ENCODE measurements around the gene APBB2. TPM values are rescaled to one million over a fixed set of nuclear protein-coding genes. Genes with fewer than 3 reads are reported as not detected.
"Not testable (repeated sequence)": the region's sequence is repeated elsewhere in the genome, so short reads cannot be mapped to it uniquely, and the experiment has no call there.

APBB2 gene
- polyA plus RNA-seq, 3 donors from 2014 or later: not detected

DNA sequence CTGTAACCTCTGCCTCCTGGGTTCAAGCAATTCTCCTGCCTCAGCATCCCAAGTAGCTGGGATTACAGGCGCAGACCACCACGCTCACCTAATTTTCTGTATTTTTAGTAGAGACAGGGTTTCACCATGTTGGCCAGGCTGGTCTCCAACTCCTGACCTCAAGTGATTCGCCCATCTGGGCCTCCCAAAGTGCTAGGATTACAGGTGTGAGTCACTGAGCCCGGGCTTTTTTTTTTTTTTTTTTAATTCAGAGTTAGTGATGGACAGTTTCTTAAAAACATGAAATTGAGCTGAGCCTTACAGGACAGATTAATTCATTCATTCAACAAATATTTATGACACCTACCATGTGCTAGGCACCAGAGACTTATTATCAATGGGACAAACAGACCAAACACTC, 313.8 kb downstream of the APBB2 start:
- H3K4me3 Mint-ChIP-seq; H3K9me3 Mint-ChIP-seq; H3K27me3 Mint-ChIP-seq (ENCODE audit: low read depth in 3 of 3); H3K4me1 Mint-ChIP-seq; H3K27ac Mint-ChIP-seq; H3K36me3 Mint-ChIP-seq; DNase-seq: not testable (repeated sequence)

DNA sequence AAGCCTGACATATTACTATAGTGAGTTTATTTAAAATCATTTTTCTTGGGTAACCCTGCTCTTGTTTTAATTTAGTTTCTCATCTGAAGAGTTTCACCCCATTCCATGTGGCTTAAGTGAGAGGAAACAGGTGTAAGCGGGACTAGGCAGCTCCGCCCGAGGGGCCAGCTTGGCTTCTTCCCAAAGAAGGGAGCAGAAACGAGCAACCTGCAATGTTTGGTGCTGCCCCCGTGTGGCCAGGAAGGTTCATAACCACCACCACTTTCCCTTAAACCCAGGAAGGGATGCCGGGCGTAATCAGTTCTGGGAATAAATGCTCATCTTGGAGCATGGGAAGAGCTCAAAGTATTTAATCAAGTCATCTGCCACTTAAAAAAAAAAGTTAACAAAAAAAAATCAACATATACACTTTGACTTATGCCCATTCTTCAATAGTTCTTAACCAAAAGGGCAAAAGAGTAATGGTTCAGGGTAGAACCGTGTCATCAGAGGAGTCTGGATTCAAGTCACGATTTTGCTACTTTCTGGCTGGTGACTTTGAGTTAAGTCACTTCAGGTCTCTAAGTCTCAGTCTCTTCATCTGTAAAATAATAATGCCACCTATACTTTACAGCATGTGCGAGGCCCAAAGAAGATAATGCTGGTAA, 316.7 kb downstream of the APBB2 start:
- peak overlapping the region in 3 of 5 donors; percentile 33 to 46 (median 45) for H3K4me3 Mint-ChIP-seq
- H3K36me3 Mint-ChIP-seq: no peaks in the 10 kb centered on the region
- H3K4me1 Mint-ChIP-seq: peaks cover 2 to 5% of the 10 kb centered on the region in 2 donors
- H3K27me3 Mint-ChIP-seq (ENCODE audit: low read depth in 3 of 3): peaks cover 0 to 10% (median 0%) of the 10 kb centered on the region in 3 donors
- H3K9me3 Mint-ChIP-seq: no peaks in the 10 kb centered on the region
- H3K27ac Mint-ChIP-seq: no peak overlapping the region
- DNase-seq: peak; percentile 12 to 22 (median 22)

DNA sequence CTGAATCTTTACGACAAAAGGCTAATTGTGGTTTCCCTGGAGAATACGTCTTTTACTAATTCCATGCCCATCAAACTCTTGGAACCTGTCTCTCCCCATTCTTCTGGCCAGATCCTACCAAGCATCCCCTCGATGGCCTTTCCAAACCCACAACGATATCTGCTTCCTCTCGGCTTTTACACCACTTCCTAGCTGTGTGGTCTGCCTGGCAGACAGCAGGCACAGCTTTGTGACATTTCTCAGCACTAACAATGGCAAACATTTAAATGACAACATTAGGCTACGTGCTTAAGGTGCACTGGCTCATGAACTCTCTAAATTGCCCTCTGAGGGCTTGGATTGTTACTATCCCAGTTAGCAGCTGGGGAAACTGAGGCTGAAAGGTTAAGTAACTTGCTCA, 323.6 kb downstream of the APBB2 start:
- peaks cover 3 to 5% (median 4%) of the 10 kb centered on the region in 3 donors for H3K27me3 Mint-ChIP-seq (ENCODE audit: low read depth in 3 of 3)
- no peaks in the 10 kb centered on the region for H3K4me1 Mint-ChIP-seq
- DNase-seq: no peak
- no peaks in the 10 kb centered on the region for H3K36me3 Mint-ChIP-seq
- no peaks in the 10 kb centered on the region for H3K9me3 Mint-ChIP-seq
- no peak overlapping the region for H3K4me3 Mint-ChIP-seq
- H3K27ac Mint-ChIP-seq: no peak overlapping the region

DNA sequence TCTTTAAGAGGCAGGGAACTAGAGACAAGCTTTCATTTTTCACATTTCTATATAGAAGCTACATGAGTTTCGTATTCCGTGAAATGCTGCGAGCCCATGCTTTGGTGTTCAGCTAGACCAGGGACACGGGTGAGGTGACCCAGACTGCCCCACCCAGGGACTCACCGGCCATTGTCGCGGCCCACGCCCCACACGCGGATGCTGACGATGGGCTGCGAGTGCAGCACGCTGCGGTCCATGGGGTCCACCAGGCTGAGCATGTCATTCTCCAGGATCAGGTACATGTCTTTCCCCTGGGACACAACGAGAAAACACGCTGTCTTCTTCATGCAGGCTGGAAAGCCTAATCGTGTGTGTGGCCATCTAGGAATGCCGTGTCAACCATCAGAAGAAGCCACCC, 324.1 kb downstream of the APBB2 start:
- no peak for DNase-seq
- Mint-ChIP-seq H3K27me3 (ENCODE audit: low read depth in 3 of 3) (peaks cover 3 to 5% (median 4%) of the 10 kb centered on the region in 3 donors), H3K36me3 (no peaks in the 10 kb centered on the region), H3K9me3 (no peaks in the 10 kb centered on the region), H3K4me3 (no peak overlapping the region), H3K4me1 (no peaks in the 10 kb centered on the region), H3K27ac (no peak overlapping the region)

DNA sequence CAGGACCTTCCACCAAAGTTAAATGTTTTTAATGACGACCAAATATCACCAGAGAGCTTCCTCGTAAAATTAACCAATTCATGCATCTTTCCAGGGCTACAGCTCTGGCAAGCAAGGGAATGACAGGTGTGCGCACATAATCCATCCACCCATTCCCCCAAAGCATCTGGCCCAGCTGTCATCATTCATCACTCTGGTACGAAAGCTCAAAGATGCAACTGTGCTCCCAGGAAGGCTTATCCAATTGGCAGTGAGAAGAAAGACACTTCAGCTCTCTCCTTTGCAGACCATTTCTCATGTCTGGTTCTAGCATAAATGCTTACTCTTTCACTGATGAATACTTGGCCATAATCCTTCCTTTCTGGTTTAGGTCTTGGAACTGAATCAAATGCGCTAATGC, 325.4 kb downstream of the APBB2 start:
- H3K27me3 Mint-ChIP-seq (ENCODE audit: low read depth in 3 of 3): peaks cover 2 to 5% (median 5%) of the 10 kb centered on the region in 3 donors
- peaks cover 0 to under 1% (median 0%) of the 10 kb centered on the region in 6 donors for H3K9me3 Mint-ChIP-seq
- H3K36me3 Mint-ChIP-seq: no peaks in the 10 kb centered on the region
- H3K4me3 Mint-ChIP-seq: no peak overlapping the region
- DNase-seq: no peak
- no peak overlapping the region for H3K27ac Mint-ChIP-seq
- H3K4me1 Mint-ChIP-seq: no peaks in the 10 kb centered on the region

DNA sequence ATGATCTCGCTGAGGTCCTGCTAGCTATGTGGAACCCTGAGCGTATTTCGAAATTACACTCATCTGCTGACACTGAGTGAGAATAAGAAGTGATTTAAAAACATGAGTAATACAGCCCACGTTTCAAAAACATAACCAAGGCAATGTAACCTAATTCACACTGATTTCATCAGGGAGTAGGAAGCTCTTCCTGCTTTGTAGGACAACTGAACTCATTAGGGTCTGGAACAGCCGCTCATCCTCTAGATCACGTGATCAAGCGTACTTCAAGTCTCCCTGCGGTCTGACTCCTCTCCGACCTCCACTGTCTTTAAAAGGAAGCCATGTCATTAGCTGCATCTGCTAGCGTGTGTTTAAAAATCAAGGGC, 326.6 kb downstream of the APBB2 start:
- H3K4me1 Mint-ChIP-seq: no peaks in the 10 kb centered on the region
- peaks cover 0 to 1% (median 0%) of the 10 kb centered on the region in 6 donors for H3K9me3 Mint-ChIP-seq

DNA sequence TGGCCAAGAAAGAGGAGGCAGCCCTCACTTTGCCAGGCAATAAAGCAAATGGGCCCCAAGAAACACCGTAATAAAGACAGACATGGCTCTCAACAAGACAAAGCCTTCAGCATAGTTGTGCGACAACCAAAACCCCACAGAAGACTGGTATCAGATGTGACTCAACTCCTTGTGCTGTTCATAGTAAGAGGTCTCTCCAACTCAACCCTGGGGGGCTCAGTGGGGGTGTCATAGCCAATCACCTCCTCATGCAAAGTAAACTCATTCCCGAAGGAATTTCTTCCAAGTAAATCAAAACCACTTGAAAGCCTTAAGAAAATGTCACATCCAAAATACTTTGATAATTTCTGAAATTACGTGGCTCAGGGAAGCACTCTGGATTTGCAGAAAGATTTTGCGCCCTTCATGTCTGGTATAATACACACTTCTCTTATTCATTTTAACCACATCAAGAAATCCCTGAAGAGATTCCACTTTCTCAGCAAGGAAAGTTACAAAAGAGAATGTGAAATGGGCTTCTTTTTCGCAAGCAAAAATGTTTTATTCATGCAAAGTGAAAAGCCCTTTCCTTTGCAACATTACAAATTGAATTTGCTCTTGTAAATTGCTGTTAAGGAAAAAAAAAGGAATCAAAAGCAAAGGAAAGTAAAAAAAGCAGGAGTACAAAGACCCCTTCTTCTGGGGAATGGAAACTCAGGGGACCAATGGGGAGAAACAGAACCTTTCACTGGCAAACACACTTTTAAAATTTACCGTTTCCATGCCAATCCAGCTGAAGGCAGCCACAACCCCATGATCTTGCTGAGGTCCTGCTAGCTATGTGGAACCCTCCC, 327.2 kb downstream of the APBB2 start:
- Mint-ChIP-seq H3K4me3 (no peak overlapping the region), H3K27ac (no peak overlapping the region), H3K27me3 (ENCODE audit: low read depth in 3 of 3) (peaks cover 5% of the 10 kb centered on the region in 3 donors), H3K4me1 (no peaks in the 10 kb centered on the region), H3K9me3 (peaks cover 0 to 1% (median 0%) of the 10 kb centered on the region in 6 donors), H3K36me3 (no peaks in the 10 kb centered on the region)
- no peak for DNase-seq

More for the DNA sequence above, 326.6 kb downstream of the APBB2 start:
- DNase-seq: no peak
- Mint-ChIP-seq H3K4me3 (no peak overlapping the region), H3K27me3 (ENCODE audit: low read depth in 3 of 3) (peaks cover 2 to 5% (median 5%) of the 10 kb centered on the region in 3 donors), H3K27ac (no peak overlapping the region), H3K36me3 (no peaks in the 10 kb centered on the region)

DNA sequence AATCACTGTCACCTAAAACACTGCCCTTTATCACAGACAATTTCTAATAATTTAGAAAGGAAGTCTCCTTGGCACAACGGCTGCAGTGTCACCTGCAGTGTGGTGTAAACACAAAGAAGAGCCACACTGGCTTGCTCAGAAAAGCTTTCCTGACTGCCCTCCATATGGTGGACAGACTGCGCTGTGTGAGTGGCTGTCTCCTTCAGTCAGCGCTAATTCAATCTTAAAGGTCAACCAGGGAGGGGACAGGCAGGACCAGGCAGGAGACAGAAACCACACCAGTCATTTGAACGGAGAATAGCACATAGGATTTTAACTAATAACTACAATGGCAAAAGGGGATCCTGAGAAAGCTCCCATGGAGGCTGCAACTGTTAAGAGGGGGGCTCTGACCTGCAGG, 332.5 kb downstream of the APBB2 start:
- DNase-seq: no peak
- Mint-ChIP-seq H3K27ac (no peak overlapping the region), H3K9me3 (peaks cover 0 to 1% (median 0%) of the 10 kb centered on the region in 6 donors), H3K4me3 (no peak overlapping the region), H3K4me1 (no peaks in the 10 kb centered on the region), H3K36me3 (no peaks in the 10 kb centered on the region), H3K27me3 (ENCODE audit: low read depth in 3 of 3) (peaks cover 2 to 9% (median 5%) of the 10 kb centered on the region in 3 donors)

DNA sequence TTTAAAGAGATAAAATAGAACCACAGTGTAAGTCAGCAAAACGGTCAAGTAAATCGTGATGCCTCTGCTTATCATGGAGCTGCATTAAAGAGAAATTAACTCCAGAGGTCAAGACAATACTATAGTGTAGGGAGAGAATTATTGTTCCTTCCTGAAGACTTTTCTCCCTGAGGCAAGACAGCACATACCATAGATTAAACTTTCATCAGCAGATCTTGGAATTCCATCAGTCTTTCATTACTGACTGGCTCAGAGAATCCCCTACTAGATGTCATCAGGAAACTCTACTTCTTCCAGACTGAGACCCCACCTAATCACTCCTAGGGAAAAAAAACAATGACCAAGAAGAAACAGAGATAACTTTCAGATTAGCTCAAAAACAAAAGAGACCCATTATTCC, 333.2 kb downstream of the APBB2 start:
- no peak for DNase-seq
- Mint-ChIP-seq H3K4me1 (no peaks in the 10 kb centered on the region), H3K36me3 (no peaks in the 10 kb centered on the region), H3K4me3 (no peak overlapping the region), H3K27me3 (ENCODE audit: low read depth in 3 of 3) (peaks cover 2 to 9% (median 5%) of the 10 kb centered on the region in 3 donors), H3K27ac (no peak overlapping the region), H3K9me3 (peaks cover 0 to 1% (median 0%) of the 10 kb centered on the region in 6 donors)

DNA sequence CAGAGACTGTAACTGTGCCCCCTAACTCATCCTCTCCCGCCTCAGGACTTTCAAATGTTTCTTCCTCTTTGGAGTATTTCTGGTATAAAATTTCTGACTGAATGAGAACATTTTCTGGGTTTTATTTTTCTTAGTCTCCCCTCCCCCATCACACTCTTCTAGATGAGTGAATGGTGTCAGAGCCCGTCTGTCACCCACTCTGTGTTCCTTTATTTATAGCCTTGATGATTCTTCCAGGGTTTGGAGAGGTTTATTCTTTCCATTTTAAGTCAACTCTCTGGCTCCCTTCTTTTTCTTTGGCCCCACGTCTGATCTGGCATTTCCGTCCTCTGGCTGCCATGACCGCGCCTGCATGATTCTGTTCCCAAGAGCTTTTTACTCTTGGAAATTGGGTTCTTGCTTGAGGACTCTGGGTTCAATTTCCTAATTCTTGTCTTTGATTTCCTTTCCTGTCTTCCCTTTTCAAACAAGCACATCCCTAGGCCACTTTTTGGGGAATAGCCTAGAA, 335.7 kb downstream of the APBB2 start:
- Mint-ChIP-seq H3K27ac (no peak overlapping the region), H3K27me3 (ENCODE audit: low read depth in 3 of 3) (peaks cover 0 to 9% (median 9%) of the 10 kb centered on the region in 3 donors)

DNA sequence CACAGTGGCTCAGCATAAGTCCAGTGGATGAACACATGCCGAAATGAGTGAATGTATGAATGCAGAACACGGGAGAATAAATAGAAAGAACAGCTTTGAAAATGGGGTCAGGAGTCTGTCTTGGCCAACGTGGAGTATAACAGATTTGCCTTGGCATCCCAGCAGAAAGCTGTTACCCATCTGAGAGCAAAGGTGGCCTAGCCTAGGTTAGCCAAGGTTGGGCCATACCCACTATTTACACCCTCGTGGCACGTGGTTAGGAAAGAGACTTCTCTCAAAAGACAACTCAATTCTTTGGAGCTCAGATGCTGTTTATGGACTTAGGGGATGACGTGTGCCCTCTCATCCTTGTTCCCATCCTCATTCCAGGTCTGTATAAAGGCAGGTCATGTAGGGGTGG, 337.3 kb downstream of the APBB2 start:
- Mint-ChIP-seq H3K4me1 (no peaks in the 10 kb centered on the region), H3K27me3 (ENCODE audit: low read depth in 3 of 3) (peaks cover 0 to 9% (median 6%) of the 10 kb centered on the region in 3 donors), H3K36me3 (no peaks in the 10 kb centered on the region), H3K9me3 (no peaks in the 10 kb centered on the region), H3K27ac (no peak overlapping the region), H3K4me3 (no peak overlapping the region)
- DNase-seq: no peak

More for the DNA sequence above, 335.7 kb downstream of the APBB2 start:
- Mint-ChIP-seq H3K4me3 (no peak overlapping the region), H3K36me3 (no peaks in the 10 kb centered on the region), H3K9me3 (no peaks in the 10 kb centered on the region), H3K4me1 (no peaks in the 10 kb centered on the region)
- DNase-seq: no peak

DNA sequence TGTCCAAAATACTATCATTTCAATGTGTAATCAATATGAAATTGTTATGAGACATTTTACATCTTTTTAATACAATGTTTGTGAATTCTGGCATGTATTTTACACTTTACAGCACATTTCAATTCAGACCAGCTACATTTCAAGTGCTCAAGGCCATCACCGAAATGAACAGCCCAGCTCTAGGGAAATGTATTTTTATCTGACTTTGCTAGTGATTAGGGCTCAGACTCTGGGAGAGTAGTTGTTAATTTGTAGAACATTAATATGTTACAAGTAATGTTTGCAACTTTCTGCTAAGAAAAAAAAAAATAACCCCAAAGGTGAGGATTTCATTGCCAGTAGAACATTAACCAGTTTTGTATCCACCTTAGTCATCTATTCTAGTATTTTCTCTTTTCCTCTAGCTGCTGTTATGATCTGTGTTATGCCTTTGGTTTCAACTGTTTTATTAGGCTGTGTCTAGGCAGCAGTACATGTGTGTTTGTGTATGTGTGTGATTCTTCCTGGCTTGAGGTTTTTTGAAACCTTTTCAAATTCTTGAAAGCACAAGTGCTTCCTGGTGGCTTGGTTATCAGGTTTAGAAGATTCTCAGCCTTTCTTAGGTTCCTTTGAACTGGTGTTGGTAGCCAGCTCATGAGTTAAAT, 338.7 kb downstream of the APBB2 start:
- DNase-seq: no peak
- Mint-ChIP-seq H3K36me3 (no peaks in the 10 kb centered on the region), H3K27me3 (ENCODE audit: low read depth in 3 of 3) (peaks cover 0 to 9% (median 2%) of the 10 kb centered on the region in 3 donors), H3K4me3 (no peak overlapping the region), H3K9me3 (no peaks in the 10 kb centered on the region), H3K27ac (no peak overlapping the region), H3K4me1 (no peaks in the 10 kb centered on the region)

DNA sequence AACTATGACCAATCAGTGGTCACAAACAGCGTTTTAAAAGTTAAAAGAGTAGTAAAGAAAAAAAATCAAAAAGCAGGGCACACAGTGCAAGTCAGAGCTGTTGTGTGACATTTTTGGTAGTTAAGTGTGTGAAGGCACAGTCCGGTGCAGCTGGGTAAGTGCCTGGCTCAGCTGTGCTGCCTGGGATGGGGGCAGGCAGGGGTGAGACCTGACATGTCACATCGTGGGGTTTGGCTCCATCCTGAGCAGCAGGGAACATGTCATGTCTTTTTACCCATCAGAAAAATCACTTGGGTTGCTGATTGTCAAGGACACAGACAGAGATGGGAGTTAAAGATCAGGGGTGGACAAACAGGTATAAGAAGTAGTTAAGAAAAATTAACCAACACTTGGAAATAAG, 339.4 kb downstream of the APBB2 start:
- no peak overlapping the region for H3K27ac Mint-ChIP-seq

DNA sequence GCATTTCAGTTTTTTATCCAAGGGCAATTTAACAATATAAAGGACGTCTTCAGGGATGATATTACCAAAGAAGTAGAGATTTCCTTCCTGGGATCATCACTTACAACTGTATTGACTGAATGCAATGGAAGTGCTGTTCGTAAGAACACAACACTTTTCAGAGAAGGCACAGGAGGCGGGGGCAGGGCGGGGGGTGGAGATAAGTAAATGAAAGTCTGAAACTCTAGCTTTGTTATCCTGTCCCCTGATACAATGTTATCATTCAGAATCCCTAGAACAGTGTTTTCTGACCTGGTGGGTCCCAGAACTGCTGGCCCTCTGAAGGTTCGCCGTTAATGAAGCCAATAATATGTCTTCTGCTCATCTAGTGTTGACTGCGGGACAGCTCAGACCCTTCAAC, 340.0 kb downstream of the APBB2 start:
- Mint-ChIP-seq H3K4me1 (no peaks in the 10 kb centered on the region), H3K36me3 (no peaks in the 10 kb centered on the region), H3K27me3 (ENCODE audit: low read depth in 3 of 3) (peaks cover 0 to 9% (median 2%) of the 10 kb centered on the region in 3 donors), H3K27ac (no peak overlapping the region), H3K4me3 (no peak overlapping the region), H3K9me3 (no peaks in the 10 kb centered on the region)
- DNase-seq: no peak

More for the DNA sequence above, 339.4 kb downstream of the APBB2 start:
- Mint-ChIP-seq H3K27me3 (ENCODE audit: low read depth in 3 of 3) (peaks cover 0 to 9% (median 2%) of the 10 kb centered on the region in 3 donors), H3K36me3 (no peaks in the 10 kb centered on the region), H3K9me3 (no peaks in the 10 kb centered on the region), H3K4me3 (no peak overlapping the region), H3K4me1 (no peaks in the 10 kb centered on the region)
- no peak for DNase-seq
